ENCODE measurements around the gene FOCAD. TPM values are rescaled to one million over a fixed set of nuclear protein-coding genes. Genes with fewer than 3 reads are reported as not detected.
"Not testable (repeated sequence)": the region's sequence is repeated elsewhere in the genome, so short reads cannot be mapped to it uniquely, and the experiment has no call there.

The FOCAD gene
- total RNA-seq, 6 experiments from 2014 or later = 6.4 to 18.3 (median 7.8) TPM

GRCh38 chr9:20650750-20651299, 33.2 kb upstream of the FOCAD start:
- Histone ChIP-seq H3K27me3 (no peaks in the 10 kb centered on the region), H3K4me3 (no peak overlapping the region), H3K4me1 (no peaks in the 10 kb centered on the region), H3K9me3 (no peaks in the 10 kb centered on the region), H3K36me3 (no peaks in the 10 kb centered on the region), H3K27ac (no peak overlapping the region)
- DNase-seq = no peak
- intact Hi-C loops (cut with DNase I) = no loop called here
- 58% methylated on average over 4 of the region's 4 CpGs for WGBS (ENCODE audit: insufficient coverage, low coverage, low lambda C conversion rate, missing lambda C conversion rate)
- ATAC-seq = peak in 1 of 4 donors; percentile 45
- no peak for TF ChIP-seq POLR2A (IDR thresholded peaks at IDR 0.05)
- TF ChIP-seq CTCF (IDR thresholded peaks at IDR 0.05) = no peak

- DNase-seq (no peak), ATAC-seq (no peak)
- intact Hi-C loops (cut with DNase I) = no loop called here
- Histone ChIP-seq H3K4me1 (no peaks in the 10 kb centered on the region), H3K9me3 (no peaks in the 10 kb centered on the region), H3K27ac (no peak overlapping the region), H3K36me3 (no peaks in the 10 kb centered on the region), H3K4me3 (no peak overlapping the region), H3K27me3 (no peaks in the 10 kb centered on the region)
- 70% methylated on average over 4 of the region's 4 CpGs for WGBS (ENCODE audit: insufficient coverage, low coverage, low lambda C conversion rate, missing lambda C conversion rate)
- TF ChIP-seq CTCF (IDR thresholded peaks at IDR 0.05) (no peak), POLR2A (IDR thresholded peaks at IDR 0.05) (no peak)
Measured at GRCh38 chr9:20651939-20652338, 32.1 kb upstream of the FOCAD start.

GRCh38 chr9:20658246-20658667, 25.8 kb upstream of the FOCAD start:
- 19% methylated on average over 10 of the region's 27 CpGs for WGBS (ENCODE audit: insufficient coverage, low coverage, low lambda C conversion rate, missing lambda C conversion rate)
- ATAC-seq; intact Hi-C loops (cut with DNase I); H3K9me3 ChIP-seq; H3K27ac ChIP-seq; H3K4me1 ChIP-seq; H3K36me3 ChIP-seq; H3K27me3 ChIP-seq; DNase-seq: not testable (repeated sequence)
- H3K4me3 ChIP-seq = peak overlapping the region; percentile 39 to 57 (median 48)

- H3K4me3 ChIP-seq = peak overlapping the region; percentile 39 to 57 (median 48)
Measured at GRCh38 chr9:20658677-20659473, 25.2 kb upstream of the FOCAD start.

More at GRCh38 chr9:20658677-20659473, 25.2 kb upstream of the FOCAD start:
- no peak for ATAC-seq
- no peaks in the 10 kb centered on the region for H3K36me3 ChIP-seq
- H3K27me3 ChIP-seq = no peaks in the 10 kb centered on the region
- H3K27ac ChIP-seq = no peak overlapping the region
- H3K4me1 ChIP-seq = no peaks in the 10 kb centered on the region
- 81% methylated on average over 8 of the region's 13 CpGs for WGBS (ENCODE audit: insufficient coverage, low coverage, low lambda C conversion rate, missing lambda C conversion rate)
- TF ChIP-seq POLR2A (IDR thresholded peaks at IDR 0.05) = no peak
- no peak for TF ChIP-seq CTCF (IDR thresholded peaks at IDR 0.05)
- no peaks in the 10 kb centered on the region for H3K9me3 ChIP-seq
- no peak for DNase-seq
- intact Hi-C loops (cut with DNase I) = no loop called here
